HG03045 (cell line): ENCODE results near the gene C1QTNF6.
"Not testable (repeated sequence)": the region's sequence is repeated elsewhere in the genome, so short reads cannot be mapped to it uniquely, and the experiment has no call there.

ENCODE experiments used
- ATAC-seq: cut with Tn5 transposase; IDR thresholded peaks from one replicate; pipeline ENCODE4 v1.9.1; 2021; ENCODE audit warnings: mild to moderate bottlenecking, moderate library complexity; ENCODE audit not compliant: unreplicated experiment

Gene C1QTNF6

GRCh38 chr22:37178350-37179125, 9.5 kb downstream of the C1QTNF6 start:
- no peak for ATAC-seq

DNA sequence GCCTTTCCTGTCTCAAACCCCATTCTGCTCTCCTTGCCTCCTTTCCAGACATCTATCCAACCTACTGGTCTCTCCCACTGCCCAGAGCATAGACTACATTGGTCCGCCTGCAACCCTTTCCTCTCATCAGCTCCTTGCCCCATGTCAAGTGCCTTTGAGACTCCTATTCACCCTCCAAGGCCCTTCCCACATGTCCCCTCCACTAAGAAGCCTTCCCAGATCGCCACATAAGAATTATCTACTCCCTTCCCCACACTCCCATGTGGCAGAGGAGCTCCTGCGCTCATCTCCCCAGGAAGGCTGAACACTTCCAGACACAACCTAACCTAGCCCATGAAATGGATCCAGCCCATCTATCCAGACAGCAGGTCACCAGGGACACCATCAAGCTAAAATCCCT, 10.3 kb downstream of the C1QTNF6 start:
- no peak for ATAC-seq

DNA sequence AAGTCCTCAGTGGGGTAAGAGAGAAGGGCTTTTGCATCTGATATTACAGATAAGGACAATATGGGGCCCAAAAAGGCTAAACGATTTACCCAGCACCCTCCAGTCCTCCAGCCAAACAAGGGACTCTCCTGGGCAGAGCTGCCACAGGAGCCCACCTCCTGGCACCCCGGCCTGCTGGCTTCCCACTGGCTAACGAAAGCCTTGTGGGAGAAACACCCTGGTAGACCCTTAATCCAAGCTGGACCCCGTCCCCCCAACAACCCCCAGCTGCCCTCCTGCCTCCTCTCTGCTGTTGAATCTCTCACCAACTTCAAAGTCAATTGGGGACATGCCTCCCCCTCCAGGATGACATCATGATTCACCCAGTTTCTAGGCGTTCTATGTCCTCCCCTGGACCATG, 10.8 kb downstream of the C1QTNF6 start:
- no peak for ATAC-seq

- ATAC-seq: no peak
Observed at GRCh38 chr22:37176464-37177061, 11.5 kb downstream of the C1QTNF6 start.

DNA sequence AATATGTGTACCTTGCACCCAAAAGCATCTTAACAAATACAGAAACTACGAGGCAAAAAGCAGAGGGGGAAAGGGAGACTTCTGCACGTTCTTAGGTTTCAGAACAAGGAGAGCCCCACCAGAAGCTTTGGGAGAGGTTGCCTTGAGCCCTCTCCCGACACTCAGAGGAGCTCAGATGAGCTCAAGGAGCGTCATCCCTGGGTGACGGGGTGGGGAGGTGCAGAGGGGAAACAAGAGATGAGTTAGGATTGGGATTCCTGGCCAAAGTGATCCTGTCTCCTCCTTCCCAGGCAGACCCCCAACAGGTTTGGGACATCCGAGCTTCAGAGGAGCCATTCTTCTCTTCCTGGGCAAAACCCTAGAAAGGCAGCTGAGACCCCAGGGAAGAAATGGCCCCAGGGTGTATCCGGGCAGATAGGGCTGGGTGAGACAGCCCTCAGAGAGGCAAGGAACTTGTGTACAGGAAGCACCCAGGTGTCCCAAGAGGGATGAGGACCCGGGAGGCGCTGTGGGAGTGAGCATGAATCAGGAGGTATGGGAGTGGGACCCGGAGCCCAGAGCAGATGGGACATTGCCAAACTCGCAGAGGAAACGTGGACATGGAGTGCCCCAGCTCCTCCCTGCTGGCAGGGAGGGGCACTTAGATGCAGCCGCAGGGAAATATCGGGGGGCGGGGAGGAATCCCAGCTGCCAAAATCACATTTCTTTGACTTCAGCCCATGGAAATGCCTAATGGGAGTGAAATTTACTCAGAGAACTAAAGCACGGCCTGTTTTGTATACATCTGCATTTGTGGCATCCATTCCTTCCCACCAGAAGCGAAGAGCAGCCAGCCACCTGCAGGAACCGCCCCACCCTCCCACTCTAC, 12.4 kb downstream of the C1QTNF6 start:
- ATAC-seq: no peak

DNA sequence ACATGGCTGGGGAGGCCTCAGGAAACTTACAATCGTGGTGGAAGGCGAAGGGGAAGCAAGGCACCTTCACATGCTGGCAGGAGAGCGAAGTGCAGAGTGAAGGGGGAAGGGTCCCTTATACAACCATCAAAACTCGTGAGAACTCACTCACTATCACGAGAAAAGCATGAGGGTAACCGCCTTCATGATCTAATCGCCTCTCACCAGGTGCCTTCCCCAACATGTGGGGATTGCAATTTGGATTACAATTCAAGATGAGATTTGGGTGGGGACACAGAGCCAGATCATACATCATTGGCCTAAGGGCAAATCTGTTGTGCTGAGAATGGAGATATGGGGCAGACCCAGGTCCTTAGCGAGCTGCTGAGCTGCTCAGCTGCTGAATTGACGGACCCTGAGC, 13.1 kb downstream of the C1QTNF6 start:
- ATAC-seq: no peak

DNA sequence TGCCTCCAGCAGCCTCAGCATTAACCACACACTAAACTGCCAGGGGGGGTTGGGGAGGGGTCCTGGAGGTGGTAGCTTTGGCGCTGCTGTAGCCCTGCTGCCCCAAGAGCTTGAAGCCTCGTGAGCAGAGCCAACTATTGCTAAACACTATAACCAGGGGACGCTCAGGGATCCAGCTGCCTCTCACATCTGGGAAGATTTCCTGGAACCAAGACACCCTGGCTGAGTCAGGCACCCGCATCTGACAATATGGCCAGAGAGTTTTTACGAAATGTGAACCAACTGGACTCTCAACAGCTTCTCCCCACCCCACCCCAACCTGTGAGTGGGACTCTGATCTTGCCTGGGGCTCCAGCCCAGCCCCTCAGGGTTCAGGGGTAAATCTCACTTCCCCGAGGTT, 14.3 kb downstream of the C1QTNF6 start:
- no peak for ATAC-seq

DNA sequence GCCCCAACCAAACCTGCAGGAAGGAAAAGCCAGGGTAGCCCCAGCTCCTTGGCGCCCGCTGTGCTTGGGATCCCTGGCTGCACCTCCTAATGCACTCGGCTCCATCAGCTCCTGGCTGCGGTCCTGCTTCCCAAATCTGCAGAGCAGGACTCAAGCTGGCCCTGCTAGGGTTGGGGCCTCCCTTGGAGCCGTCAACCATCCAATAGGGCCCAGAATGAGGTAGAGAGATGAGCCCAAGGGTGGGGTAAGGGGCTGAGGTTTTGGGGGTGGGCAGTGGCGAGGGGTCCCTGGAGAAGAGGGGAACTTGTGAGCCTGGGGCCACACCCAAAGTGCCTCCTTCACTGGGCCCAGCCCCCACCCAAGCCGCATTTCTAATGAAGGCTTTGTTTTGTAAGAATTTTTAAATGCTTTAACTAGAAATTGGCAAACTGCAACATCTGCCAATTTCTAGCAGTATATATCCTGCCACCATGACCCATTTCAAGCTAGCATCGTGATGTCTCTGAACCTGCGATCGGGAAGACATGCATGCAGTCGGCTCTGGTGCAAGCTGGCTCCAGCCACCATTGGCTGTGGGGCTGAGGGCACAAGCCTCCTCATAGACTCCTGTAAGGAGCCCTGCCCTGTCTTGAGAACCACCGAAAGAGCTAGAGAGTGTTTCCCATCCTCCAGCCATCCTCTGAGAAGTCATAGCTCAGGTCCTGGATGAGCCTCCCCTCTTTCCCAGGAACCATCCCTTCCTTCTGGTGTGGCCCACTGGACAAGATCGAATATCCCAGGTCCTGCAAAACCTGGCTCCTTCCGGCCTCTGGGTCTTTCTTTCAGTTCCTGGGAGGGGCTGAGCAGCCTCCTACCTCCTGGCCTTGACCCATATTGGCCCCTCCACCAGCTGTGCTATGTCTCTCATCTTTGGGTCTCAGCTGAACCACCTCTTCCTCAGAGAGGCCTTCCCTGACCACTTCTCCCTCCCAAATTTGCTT, 15.5 kb downstream of the C1QTNF6 start:
- no peak for ATAC-seq

DNA sequence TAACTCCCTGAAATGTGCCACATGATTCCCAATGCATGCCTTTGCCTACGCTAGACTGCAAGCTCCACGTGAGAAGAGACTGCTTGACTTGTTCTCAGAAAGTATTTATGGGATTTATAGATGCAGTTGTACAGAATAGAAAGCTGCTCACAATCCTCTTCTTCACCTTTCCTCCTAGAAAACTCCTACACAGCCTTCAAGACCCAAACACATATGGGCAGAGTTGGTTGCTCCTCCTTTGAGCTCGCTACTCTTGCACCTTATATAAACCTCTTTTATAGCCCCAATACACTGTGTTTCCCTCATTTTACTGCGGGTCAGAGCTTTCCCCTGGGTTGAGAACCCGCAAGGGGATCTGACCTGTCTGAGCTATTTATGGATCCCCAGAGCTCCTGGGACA, 16.4 kb downstream of the C1QTNF6 start:
- ATAC-seq: no peak

DNA sequence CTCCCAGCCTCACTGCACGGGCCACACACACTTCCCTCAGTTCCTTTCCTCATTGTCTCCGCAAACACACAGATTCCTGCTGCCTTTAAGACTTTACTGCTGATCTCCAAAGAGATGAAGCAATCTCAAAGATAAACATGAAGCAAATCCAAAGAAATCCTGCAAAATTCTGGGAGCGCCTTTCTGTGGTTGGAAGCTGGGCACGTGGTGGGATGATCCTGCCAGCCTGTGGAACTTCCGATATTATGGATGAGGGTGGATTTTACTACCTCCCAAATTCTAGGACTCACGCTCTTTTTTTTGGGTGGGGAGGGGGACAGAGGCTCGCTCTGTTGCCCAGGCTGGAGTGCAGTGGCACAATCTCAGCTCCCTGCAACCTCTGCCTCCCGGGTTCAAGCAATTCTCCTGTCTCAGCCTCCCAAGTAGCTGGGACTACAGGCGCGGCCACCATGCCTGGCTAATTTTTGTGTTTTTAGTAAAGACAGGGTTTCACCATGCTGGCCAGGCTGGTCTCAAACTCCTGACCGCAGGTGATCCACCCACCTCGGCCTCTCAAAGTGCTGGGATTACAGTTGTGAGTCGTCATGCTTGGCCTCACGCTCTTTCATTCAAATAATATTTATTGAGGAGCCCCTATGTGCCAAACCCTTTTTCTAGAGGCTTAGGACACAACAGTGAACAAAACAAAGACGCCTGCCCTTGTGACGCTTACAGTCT, 17.2 kb downstream of the C1QTNF6 start:
- ATAC-seq: not testable (repeated sequence)

GRCh38 chr22:37169947-37170688, 17.9 kb downstream of the C1QTNF6 start:
- no peak for ATAC-seq

DNA sequence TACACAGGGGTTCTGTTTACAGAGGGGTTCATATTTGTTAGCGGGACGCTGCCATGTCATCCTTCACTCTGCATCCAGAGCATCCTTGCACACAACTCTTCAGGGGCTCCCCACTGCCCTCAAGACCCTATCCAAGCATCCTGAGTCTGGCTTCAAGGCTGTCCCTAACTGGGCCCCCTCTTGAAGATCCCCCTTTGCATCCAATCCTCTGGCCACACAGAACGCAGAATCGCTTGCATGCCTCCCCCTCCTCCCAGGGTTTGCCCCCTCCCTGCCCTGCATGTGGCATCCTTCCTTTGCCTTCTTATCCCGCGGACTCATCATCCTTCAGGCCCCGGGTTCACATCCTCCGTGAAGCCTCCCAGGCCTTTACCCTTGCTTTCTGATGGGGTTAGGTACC, 18.6 kb downstream of the C1QTNF6 start:
- ATAC-seq: no peak

GRCh38 chr22:37167981-37168647, 19.9 kb downstream of the C1QTNF6 start:
- ATAC-seq: no peak

DNA sequence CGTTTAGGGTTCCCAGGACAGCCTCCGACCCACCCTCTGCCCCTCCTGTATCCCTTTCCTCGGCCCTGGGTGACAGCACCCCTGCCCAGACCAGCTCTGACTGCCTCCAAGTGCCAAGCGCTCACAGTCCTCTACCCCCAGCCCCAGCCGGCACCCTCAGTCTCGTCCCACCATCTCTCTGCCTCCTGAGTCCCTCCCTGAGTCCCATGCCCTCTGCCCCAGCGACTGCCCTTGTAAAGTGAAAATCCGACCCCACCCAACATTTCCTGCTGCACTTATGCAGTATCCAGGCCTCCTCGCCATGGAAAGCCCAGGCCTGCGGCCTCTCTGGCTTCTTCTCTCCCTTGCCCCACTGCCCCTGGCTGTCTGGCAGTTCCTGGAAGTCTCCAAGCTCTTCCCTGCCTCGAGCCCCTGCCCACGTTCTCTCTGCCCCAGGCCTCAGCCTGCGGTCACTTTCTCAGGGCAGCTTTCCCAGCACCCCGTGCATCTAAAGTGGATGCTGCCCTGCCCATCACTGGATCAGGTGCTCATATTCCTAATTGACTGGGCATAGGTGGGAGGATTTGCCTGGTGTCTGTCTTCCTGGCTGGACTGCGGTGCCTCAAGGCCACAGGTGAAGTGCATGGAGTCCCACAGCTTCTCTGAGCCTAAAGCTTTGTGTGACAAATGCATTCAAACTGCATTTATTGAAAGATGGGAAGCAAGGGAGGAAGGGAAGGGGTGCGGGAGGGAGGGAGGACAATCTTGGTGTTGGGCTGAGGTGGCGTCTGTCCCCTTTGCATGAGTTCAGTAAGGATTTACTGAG, 20.7 kb downstream of the C1QTNF6 start:
- ATAC-seq: no peak

DNA sequence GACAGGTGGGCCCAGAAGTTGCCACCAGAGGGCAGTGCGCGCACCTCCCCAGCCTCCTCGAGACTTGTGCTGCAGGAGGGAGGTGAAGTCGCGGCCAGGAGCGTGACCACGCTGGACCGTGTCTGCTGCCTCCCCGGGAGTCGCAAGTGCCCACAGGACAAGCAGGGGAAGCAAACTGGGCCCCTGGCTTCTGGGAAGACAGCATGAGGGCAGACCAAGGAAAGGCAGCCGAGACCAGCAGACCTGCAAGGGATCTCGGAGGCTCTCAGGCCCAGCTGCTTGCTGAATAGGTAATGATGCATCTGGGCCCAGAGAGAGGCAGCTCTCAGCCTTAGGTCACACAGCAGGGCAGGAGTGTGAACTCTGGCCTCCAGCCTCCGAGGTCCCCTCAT, 21.4 kb downstream of the C1QTNF6 start:
- no peak for ATAC-seq

- no peak for ATAC-seq
Observed at GRCh38 chr22:37165940-37166674, 21.9 kb downstream of the C1QTNF6 start.

- ATAC-seq: no peak
Observed at GRCh38 chr22:37165066-37165465, 23.0 kb downstream of the C1QTNF6 start.
